ENCODE results near the gene RGS4.

RGS4 gene

GRCh38 chr1:163050496-163050895, 18.7 kb upstream of the RGS4 start:
- no peak for TF ChIP-seq CTCF (IDR thresholded peaks at IDR 0.05; ENCODE audit: borderline replicate concordance, control extremely low read depth, extremely low read depth, insufficient read depth, missing control alignments)
- in situ Hi-C loops (cut with MboI; ENCODE audit: low sequenced_read_pairs, unreplicated experiment), result loop anchor here (25.0 kb wide), 1 partner anchor 262 kb away; the partner anchor contains the start of gene NUF2
- DNase-seq (ENCODE audit: low spot score), result no peak

- in situ Hi-C loops (cut with MboI; ENCODE audit: low sequenced_read_pairs, unreplicated experiment), result loop anchor here (25.0 kb wide), 1 partner anchor 258 kb away; the partner anchor contains the start of gene NUF2
- TF ChIP-seq CTCF (IDR thresholded peaks at IDR 0.05; ENCODE audit: borderline replicate concordance, control extremely low read depth, extremely low read depth, insufficient read depth, missing control alignments), result no peak
- no peak for DNase-seq (ENCODE audit: low spot score)
Observed at GRCh38 chr1:163054181-163054591, 15.0 kb upstream of the RGS4 start.

- TF ChIP-seq CTCF (IDR thresholded peaks at IDR 0.05; ENCODE audit: borderline replicate concordance, control extremely low read depth, extremely low read depth, insufficient read depth, missing control alignments), result no peak
- no peak for DNase-seq (ENCODE audit: low spot score)
- in situ Hi-C loops (cut with MboI; ENCODE audit: low sequenced_read_pairs, unreplicated experiment), result loop anchor here (25.0 kb wide), 1 partner anchor 257 kb away; the partner anchor contains the start of gene NUF2
Observed at GRCh38 chr1:163055005-163055404, 14.2 kb upstream of the RGS4 start.

- in situ Hi-C loops (cut with MboI; ENCODE audit: low sequenced_read_pairs, unreplicated experiment), result loop anchor here (25.0 kb wide), 1 partner anchor 257 kb away; the partner anchor contains the start of gene NUF2
Observed at GRCh38 chr1:163055531-163055930, 13.6 kb upstream of the RGS4 start.

GRCh38 chr1:163056831-163057230, 12.3 kb upstream of the RGS4 start:
- no peak for TF ChIP-seq CTCF (IDR thresholded peaks at IDR 0.05; ENCODE audit: borderline replicate concordance, control extremely low read depth, extremely low read depth, insufficient read depth, missing control alignments)
- in situ Hi-C loops (cut with MboI; ENCODE audit: low sequenced_read_pairs, unreplicated experiment), result loop anchor here (25.0 kb wide), 1 partner anchor 255 kb away; the partner anchor contains the start of gene NUF2
- DNase-seq (ENCODE audit: low spot score), result no peak

More at GRCh38 chr1:163055531-163055930, 13.6 kb upstream of the RGS4 start:
- DNase-seq (ENCODE audit: low spot score), result no peak
- no peak for TF ChIP-seq CTCF (IDR thresholded peaks at IDR 0.05; ENCODE audit: borderline replicate concordance, control extremely low read depth, extremely low read depth, insufficient read depth, missing control alignments)

GRCh38 chr1:163060343-163061007, 8.7 kb upstream of the RGS4 start:
- no peak for DNase-seq (ENCODE audit: low spot score)
- in situ Hi-C loops (cut with MboI; ENCODE audit: low sequenced_read_pairs, unreplicated experiment), result loop anchor here (25.0 kb wide), 1 partner anchor 252 kb away; the partner anchor contains the start of gene NUF2
- no peak for TF ChIP-seq CTCF (IDR thresholded peaks at IDR 0.05; ENCODE audit: borderline replicate concordance, control extremely low read depth, extremely low read depth, insufficient read depth, missing control alignments)

Data from GM13976 (cell line).